NT2/D1 (cell line): ENCODE results near the gene NOL3.

Experiments
- DNase-seq: peaks from one replicate; pipeline ENCODE4 v3.0.0-alpha.2; 2011; ENCODE audit warnings: low read depth, low spot score
- H3K27me3 ChIP-seq: 2 replicates; pipeline ENCODE4 v1.6.0; 2011; ENCODE audit warnings: mild to moderate bottlenecking; ENCODE audit not compliant: insufficient read length, insufficient read depth
- H3K36me3 ChIP-seq: 2 replicates; pipeline ENCODE4 v1.6.1; 2011; ENCODE audit warnings: mild to moderate bottlenecking, low read length, mixed read lengths; ENCODE audit not compliant: insufficient read depth, insufficient read length
- H3K4me1 ChIP-seq: 2 replicates; pipeline ENCODE4 v1.5.1; 2011; ENCODE audit not compliant: insufficient read depth, insufficient read length
- H3K4me3 ChIP-seq: 2 replicates; pipeline ENCODE4 v1.5.1; 2011; ENCODE audit warnings: low read depth; ENCODE audit not compliant: insufficient read length
- H3K9ac ChIP-seq: 2 replicates; pipeline ENCODE4 v1.6.0; 2011; ENCODE audit warnings: low read depth; ENCODE audit not compliant: insufficient read length
- H3K9me3 ChIP-seq: 2 replicates; pipeline ENCODE4 v1.5.1; 2011; ENCODE audit warnings: mild to moderate bottlenecking, low read length; ENCODE audit not compliant: insufficient read depth
- SUZ12 ChIP-seq: IDR thresholded peaks from 2 replicates; pipeline ENCODE4 v1.6.1; 2011; ENCODE audit not compliant: insufficient read length, insufficient read depth; ENCODE audit errors: extremely low read depth
- YY1 ChIP-seq: IDR thresholded peaks from 2 replicates; pipeline ENCODE4 v1.6.1; 2011; ENCODE audit not compliant: insufficient read length, insufficient read depth
- ZNF274 ChIP-seq: IDR thresholded peaks from 2 replicates; pipeline ENCODE4 v1.6.1; 2011; ENCODE audit warnings: mild to moderate bottlenecking, low read depth, low read length

The NOL3 gene

GRCh38 chr16:67142342-67142741 is 28.0 kb upstream of the NOL3 start:
- H3K9me3 ChIP-seq, result no peaks in the 10 kb centered on the region
- H3K4me1 ChIP-seq, result no peaks in the 10 kb centered on the region
- H3K27me3 ChIP-seq, result no peaks in the 10 kb centered on the region
- no peak for DNase-seq
- H3K9ac ChIP-seq, result no peak overlapping the region
- TF ChIP-seq ZNF274, result no peak
- TF ChIP-seq YY1, result no peak
- TF ChIP-seq SUZ12, result no peak
- H3K4me3 ChIP-seq, result no peak overlapping the region
- peaks cover 94% of the 10 kb centered on the region for H3K36me3 ChIP-seq

- Histone ChIP-seq H3K9ac (no peak overlapping the region), H3K27me3 (no peaks in the 10 kb centered on the region), H3K36me3 (peaks cover 98% of the 10 kb centered on the region), H3K9me3 (no peaks in the 10 kb centered on the region; the same call in 1 of the 2 replicates), H3K4me1 (peaks cover 2% of the 10 kb centered on the region), H3K4me3 (no peak overlapping the region)
- TF ChIP-seq YY1 (no peak), SUZ12 (no peak)
- DNase-seq, result no peak
Observed at GRCh38 chr16:67144943-67145342, 25.4 kb upstream of the NOL3 start.

- H3K27me3 ChIP-seq, result no peaks in the 10 kb centered on the region
- H3K9me3 ChIP-seq, result no peaks in the 10 kb centered on the region; the same call in 1 of the 2 replicates
- H3K4me1 ChIP-seq, result peaks cover 2% of the 10 kb centered on the region
- TF ChIP-seq SUZ12 (no peak), ZNF274 (no peak), YY1 (no peak)
- H3K9ac ChIP-seq, result no peak overlapping the region
- no peak overlapping the region for H3K4me3 ChIP-seq
- peaks cover 91% of the 10 kb centered on the region for H3K36me3 ChIP-seq
- DNase-seq, result no peak
Observed at GRCh38 chr16:67145746-67146145, 24.6 kb upstream of the NOL3 start.

GRCh38 chr16:67146523-67147357 is 23.6 kb upstream of the NOL3 start:
- DNase-seq, result no peak
- Histone ChIP-seq H3K27me3 (peaks cover 2% of the 10 kb centered on the region), H3K4me3 (no peak overlapping the region), H3K9me3 (no peaks in the 10 kb centered on the region; the same call in 1 of the 2 replicates), H3K4me1 (peaks cover 9% of the 10 kb centered on the region), H3K36me3 (peaks cover 81% of the 10 kb centered on the region), H3K9ac (no peak overlapping the region)
- TF ChIP-seq YY1 (no peak), ZNF274 (no peak)

- Histone ChIP-seq H3K9ac (no peak overlapping the region), H3K27me3 (peaks cover 6% of the 10 kb centered on the region), H3K36me3 (peaks cover 73% of the 10 kb centered on the region), H3K9me3 (no peaks in the 10 kb centered on the region; the same call in 1 of the 2 replicates), H3K4me1 (peaks cover 12% of the 10 kb centered on the region), H3K4me3 (no peak overlapping the region)
- DNase-seq, result no peak
- TF ChIP-seq ZNF274 (no peak), YY1 (no peak), SUZ12 (no peak)
Observed at GRCh38 chr16:67147437-67148140, 22.7 kb upstream of the NOL3 start.

GRCh38 chr16:67148221-67148620 is 22.1 kb upstream of the NOL3 start:
- TF ChIP-seq ZNF274 (no peak), YY1 (no peak), SUZ12 (no peak)

GRCh38 chr16:67148656-67149275 is 21.6 kb upstream of the NOL3 start:
- Histone ChIP-seq H3K36me3 (peaks cover 62% of the 10 kb centered on the region), H3K4me3 (no peak overlapping the region), H3K9ac (no peak overlapping the region), H3K27me3 (peaks cover 16% of the 10 kb centered on the region), H3K4me1 (peaks cover 12% of the 10 kb centered on the region), H3K9me3 (no peaks in the 10 kb centered on the region; the same call in 1 of the 2 replicates)
- no peak for DNase-seq
- no peak for TF ChIP-seq ZNF274
- no peak for TF ChIP-seq YY1
- TF ChIP-seq SUZ12, result no peak

More at GRCh38 chr16:67148221-67148620, 22.1 kb upstream of the NOL3 start:
- no peak for DNase-seq
- peaks cover 12% of the 10 kb centered on the region for H3K4me1 ChIP-seq
- H3K27me3 ChIP-seq, result peaks cover 12% of the 10 kb centered on the region
- H3K4me3 ChIP-seq, result no peak overlapping the region
- H3K9ac ChIP-seq, result no peak overlapping the region
- peaks cover 66% of the 10 kb centered on the region for H3K36me3 ChIP-seq
- H3K9me3 ChIP-seq, result no peaks in the 10 kb centered on the region; the same call in 1 of the 2 replicates
